Adrenal gland (tissue), 5 donors: ENCODE results near the gene MUC21.
A peak's percentile ranks its signal among the peaks of the same experiment; 100 is the strongest.

Experiments
- POLR2A ChIP-seq, 2 donors: fragments of 450-650 bp; IDR thresholded peaks; one replicate each; pipeline ENCODE4 v1.6.1; 2017; ENCODE audit warnings: antibody characterized with exemption in 2 of 2, mild to moderate bottlenecking in 2 of 2, moderate library complexity in 1 of 2
- TF ChIP-seq, protein P1 (sequence below), 6 experiments: fragments of 450-650 bp in 4 of 6; fragments of 200-600 bp in 2 of 6; sonication (generic) in 1 of 6; IDR thresholded peaks; 1 replicate in 5 of 6; 2 replicates in 1 of 6; pipeline versions ENCODE4 v1.5.1 to v1.8.0; 2016 to 2021; ENCODE audit warnings: antibody characterized with exemption in 6 of 6, mild to moderate bottlenecking in 2 of 6, moderate library complexity in 1 of 6
- donor health status: DM: no; HTN: no; CAD: no.

DNA sequence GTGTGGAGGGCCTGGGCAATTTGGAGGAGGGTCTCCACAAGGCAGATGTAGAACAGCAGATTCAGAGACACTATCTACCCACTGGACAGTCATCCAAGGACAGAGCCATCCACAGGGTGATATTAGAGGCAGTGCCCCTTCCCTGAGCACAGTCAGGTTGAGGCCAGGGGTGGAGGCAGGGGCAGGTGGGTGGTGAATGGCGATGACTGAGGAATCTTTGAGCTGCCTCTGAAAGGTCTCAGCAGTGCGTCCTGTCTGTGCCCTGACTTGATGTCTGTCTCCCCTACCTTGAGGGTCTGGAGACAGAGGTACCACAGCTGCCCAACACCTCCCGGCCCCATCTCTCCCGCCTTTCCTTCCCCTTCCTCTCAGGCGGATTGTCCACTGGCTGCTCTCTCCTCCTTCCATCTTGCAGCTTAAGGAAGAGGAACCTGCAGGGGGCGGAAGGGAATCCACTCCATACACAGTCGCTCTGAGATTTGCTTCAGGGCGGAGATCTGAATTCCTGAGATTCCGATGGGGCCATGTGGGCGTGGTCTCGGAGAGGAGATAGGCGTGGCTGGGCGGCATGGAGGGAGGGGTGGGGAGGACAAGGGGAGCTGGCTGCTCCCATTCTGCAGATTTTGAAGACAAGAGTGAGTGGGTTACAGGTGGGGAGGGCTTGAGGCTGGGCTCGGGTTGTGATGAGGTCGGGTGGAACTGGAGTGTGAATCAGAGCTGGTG lies 41.0 kb upstream of the MUC21 start:
- TF ChIP-seq, protein P1, sequence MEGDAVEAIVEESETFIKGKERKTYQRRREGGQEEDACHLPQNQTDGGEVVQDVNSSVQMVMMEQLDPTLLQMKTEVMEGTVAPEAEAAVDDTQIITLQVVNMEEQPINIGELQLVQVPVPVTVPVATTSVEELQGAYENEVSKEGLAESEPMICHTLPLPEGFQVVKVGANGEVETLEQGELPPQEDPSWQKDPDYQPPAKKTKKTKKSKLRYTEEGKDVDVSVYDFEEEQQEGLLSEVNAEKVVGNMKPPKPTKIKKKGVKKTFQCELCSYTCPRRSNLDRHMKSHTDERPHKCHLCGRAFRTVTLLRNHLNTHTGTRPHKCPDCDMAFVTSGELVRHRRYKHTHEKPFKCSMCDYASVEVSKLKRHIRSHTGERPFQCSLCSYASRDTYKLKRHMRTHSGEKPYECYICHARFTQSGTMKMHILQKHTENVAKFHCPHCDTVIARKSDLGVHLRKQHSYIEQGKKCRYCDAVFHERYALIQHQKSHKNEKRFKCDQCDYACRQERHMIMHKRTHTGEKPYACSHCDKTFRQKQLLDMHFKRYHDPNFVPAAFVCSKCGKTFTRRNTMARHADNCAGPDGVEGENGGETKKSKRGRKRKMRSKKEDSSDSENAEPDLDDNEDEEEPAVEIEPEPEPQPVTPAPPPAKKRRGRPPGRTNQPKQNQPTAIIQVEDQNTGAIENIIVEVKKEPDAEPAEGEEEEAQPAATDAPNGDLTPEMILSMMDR (IDR thresholded peaks at IDR 0.05): peak; percentile 31 to 70 (median 58)
- TF ChIP-seq POLR2A (IDR thresholded peaks at IDR 0.05): no peak
